ENCODE results near the gene HEPN1. TPM values are rescaled to one million over a fixed set of nuclear protein-coding genes. Genes with fewer than 3 reads are reported as not detected.

The HEPN1 gene
- total and polyA plus RNA-seq, 2 donors: 0.07 TPM; not detected in 1

DNA sequence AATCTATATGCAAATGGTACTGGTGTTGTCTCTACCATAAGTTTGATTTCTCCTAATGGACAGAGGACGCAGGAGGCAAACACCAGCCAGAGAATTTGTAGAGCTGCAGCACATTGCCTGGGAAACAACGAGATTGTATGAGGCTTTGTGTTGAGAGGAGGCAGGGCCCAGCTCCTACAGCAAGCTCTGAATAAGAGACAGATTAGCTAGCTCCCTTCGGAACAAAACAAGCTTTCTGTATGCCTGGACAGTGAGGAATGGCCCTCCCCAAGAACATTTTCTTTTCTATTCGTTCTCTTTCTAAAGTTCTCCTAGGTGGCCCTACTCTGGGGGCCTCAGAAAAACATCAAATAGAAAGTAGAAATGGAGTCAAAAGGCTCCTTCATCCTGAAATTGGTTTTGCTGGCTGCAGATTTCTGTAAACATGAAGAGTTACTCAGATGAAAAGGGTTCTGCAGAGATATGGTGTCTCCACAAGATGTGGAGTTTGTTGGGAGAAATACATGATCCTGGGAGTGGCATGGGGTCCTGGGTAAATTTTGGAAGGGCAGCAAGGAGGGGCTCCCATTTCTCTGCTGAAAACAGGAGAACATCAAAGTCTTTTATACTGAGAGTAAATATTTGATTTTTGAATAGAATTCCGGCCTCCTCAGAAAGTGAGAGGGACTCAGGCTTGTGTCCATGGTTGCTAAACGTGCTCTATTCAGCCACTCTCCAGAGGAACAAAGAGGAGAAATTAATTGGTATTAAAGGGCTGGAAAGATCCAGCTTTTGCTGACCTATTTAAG is 23.6 kb downstream of the HEPN1 start:
- Histone ChIP-seq H3K4me3 (ENCODE audit: low read length in 2 of 2) (no peak overlapping the region), H3K4me1 (ENCODE audit: control insufficient read depth in 2 of 2, insufficient read depth in 2 of 2, low read length in 2 of 2) (peaks cover 0 to 8% of the 10 kb centered on the region in 2 donors), H3K36me3 (ENCODE audit: control insufficient read depth in 2 of 2, insufficient read depth in 2 of 2, low read length in 1 of 2) (no peaks in the 10 kb centered on the region), H3K9me3 (ENCODE audit: control insufficient read depth in 2 of 2, insufficient read depth in 1 of 2, low read length in 1 of 2) (no peaks in the 10 kb centered on the region), H3K27me3 (ENCODE audit: control insufficient read depth in 2 of 2, insufficient read depth in 1 of 2, low read length in 1 of 2) (no peaks in the 10 kb centered on the region), H3K27ac (ENCODE audit: low read depth in 1 of 2, low read length in 1 of 2) (no peak overlapping the region)
- no peak for DNase-seq (ENCODE audit: low read depth in 6 of 9, low spot score in 9 of 9)
- WGBS: 94% methylated on average over 6 of the region's 6 CpGs

DNA sequence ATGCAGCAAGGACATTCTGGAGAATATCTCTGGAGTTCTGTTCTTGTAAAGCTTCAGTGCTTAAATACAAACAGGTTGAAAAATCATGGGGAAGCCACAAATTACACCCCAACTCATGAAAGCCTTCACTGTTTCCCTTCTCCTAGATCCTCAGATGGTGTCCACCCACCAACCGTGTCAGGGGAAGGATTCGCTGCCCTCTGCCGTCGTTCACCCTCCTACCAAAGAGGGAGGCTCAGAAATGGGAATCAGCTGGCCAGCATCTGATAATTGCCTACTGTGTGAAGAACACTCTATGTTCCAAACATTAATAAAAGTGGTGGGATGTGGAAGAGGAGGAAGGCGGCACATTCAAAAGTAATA is 24.2 kb downstream of the HEPN1 start:
- Histone ChIP-seq H3K27me3 (ENCODE audit: control insufficient read depth in 2 of 2, insufficient read depth in 1 of 2, low read length in 1 of 2) (no peaks in the 10 kb centered on the region), H3K9me3 (ENCODE audit: control insufficient read depth in 2 of 2, insufficient read depth in 1 of 2, low read length in 1 of 2) (no peaks in the 10 kb centered on the region), H3K4me1 (ENCODE audit: control insufficient read depth in 2 of 2, insufficient read depth in 2 of 2, low read length in 2 of 2) (peaks cover 0 to 8% of the 10 kb centered on the region in 2 donors), H3K4me3 (ENCODE audit: low read length in 2 of 2) (no peak overlapping the region), H3K27ac (ENCODE audit: low read depth in 1 of 2, low read length in 1 of 2) (peak overlapping the region; percentile 36 to 61), H3K36me3 (ENCODE audit: control insufficient read depth in 2 of 2, insufficient read depth in 2 of 2, low read length in 1 of 2) (no peaks in the 10 kb centered on the region)
- 85% methylated on average over 5 of the region's 5 CpGs for WGBS
- no peak for DNase-seq (ENCODE audit: low read depth in 6 of 9, low spot score in 9 of 9)

DNA sequence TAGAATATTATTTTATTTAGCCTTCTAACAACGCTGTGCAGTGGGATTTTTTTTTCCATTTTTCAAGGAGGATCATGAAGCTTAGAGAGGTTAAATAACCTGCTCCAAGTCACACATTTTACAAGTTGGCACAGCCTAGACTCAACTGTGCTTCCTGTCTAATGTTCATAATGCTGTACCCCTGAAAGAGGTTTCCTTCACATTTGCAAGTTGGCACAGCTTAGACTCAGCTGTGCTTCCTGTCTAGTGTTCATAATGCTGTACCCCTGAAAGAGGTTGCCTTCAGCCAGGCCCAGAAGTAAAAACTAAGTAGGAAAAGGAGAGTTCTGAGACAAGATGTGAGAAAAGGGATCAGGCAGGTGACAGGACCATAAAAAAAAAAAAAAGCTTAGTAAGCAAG is 24.7 kb downstream of the HEPN1 start:
- Histone ChIP-seq H3K36me3 (ENCODE audit: control insufficient read depth in 2 of 2, insufficient read depth in 2 of 2, low read length in 1 of 2) (no peaks in the 10 kb centered on the region), H3K9me3 (ENCODE audit: control insufficient read depth in 2 of 2, insufficient read depth in 1 of 2, low read length in 1 of 2) (no peaks in the 10 kb centered on the region), H3K4me1 (ENCODE audit: control insufficient read depth in 2 of 2, insufficient read depth in 2 of 2, low read length in 2 of 2) (peaks cover 0 to 8% of the 10 kb centered on the region in 2 donors), H3K27ac (ENCODE audit: low read depth in 1 of 2, low read length in 1 of 2) (peak overlapping the region; percentile 40 to 61), H3K27me3 (ENCODE audit: control insufficient read depth in 2 of 2, insufficient read depth in 1 of 2, low read length in 1 of 2) (no peaks in the 10 kb centered on the region), H3K4me3 (ENCODE audit: low read length in 2 of 2) (no peak overlapping the region)
- peak in 1 of 9 donors; percentile 65 for DNase-seq (ENCODE audit: low read depth in 6 of 9, low spot score in 9 of 9)
- 9% methylated on average over 1 of the region's 1 CpG for WGBS

DNA sequence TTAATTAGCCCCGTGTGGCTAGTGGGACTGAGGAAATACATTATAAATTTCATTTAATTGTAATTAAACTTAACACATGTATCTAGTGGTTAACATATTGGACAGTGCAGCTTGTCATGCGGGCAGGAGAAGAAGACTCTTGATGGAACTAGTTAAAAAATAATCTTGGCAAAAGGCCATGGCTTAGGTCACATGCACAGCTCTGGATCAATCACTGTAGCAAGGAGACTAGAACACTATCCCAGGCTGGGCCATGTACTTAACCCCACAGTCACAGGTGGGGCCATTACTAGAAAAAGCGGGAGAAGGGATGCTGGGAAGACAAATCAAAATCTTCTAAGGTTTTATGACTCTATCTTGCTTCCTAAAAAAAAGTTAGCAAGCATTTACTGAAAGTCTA is 25.5 kb downstream of the HEPN1 start:
- peaks cover 0 to 8% of the 10 kb centered on the region in 2 donors for H3K4me1 ChIP-seq (ENCODE audit: control insufficient read depth in 2 of 2, insufficient read depth in 2 of 2, low read length in 2 of 2)
- no peaks in the 10 kb centered on the region for H3K36me3 ChIP-seq (ENCODE audit: control insufficient read depth in 2 of 2, insufficient read depth in 2 of 2, low read length in 1 of 2)
- 98% methylated on average over 3 of the region's 3 CpGs for WGBS
- no peak overlapping the region for H3K27ac ChIP-seq (ENCODE audit: low read depth in 1 of 2, low read length in 1 of 2)
- H3K27me3 ChIP-seq (ENCODE audit: control insufficient read depth in 2 of 2, insufficient read depth in 1 of 2, low read length in 1 of 2): no peaks in the 10 kb centered on the region
- H3K9me3 ChIP-seq (ENCODE audit: control insufficient read depth in 2 of 2, insufficient read depth in 1 of 2, low read length in 1 of 2): peaks cover 0 to 3% of the 10 kb centered on the region in 2 donors
- H3K4me3 ChIP-seq (ENCODE audit: low read length in 2 of 2): no peak overlapping the region
- no peak for DNase-seq (ENCODE audit: low read depth in 6 of 9, low spot score in 9 of 9)

DNA sequence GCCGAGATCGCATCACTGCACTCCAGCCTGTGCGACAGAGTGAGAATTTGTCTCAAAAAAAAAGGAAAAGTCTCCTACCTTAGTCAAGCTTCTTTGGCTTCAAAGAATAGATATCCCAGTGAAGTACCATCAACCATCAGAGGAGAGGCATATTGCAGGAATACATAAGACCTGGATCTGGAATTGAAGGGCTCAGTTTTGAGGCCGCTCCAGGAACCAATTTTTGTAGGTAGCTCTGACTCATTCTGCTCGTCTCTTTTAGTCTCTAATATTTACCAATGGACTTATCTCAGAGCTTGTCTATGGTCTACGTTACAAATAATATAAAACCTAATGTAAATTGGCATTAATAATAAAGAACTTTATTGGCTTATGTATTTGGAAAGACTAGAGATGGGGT is 26.8 kb downstream of the HEPN1 start:
- DNase-seq (ENCODE audit: low read depth in 6 of 9, low spot score in 9 of 9): no peak
- H3K9me3 ChIP-seq (ENCODE audit: control insufficient read depth in 2 of 2, insufficient read depth in 1 of 2, low read length in 1 of 2): peaks cover 0 to 3% of the 10 kb centered on the region in 2 donors
- 83% methylated on average over 6 of the region's 6 CpGs for WGBS
- no peak overlapping the region for H3K27ac ChIP-seq (ENCODE audit: low read depth in 1 of 2, low read length in 1 of 2)
- H3K27me3 ChIP-seq (ENCODE audit: control insufficient read depth in 2 of 2, insufficient read depth in 1 of 2, low read length in 1 of 2): no peaks in the 10 kb centered on the region
- H3K36me3 ChIP-seq (ENCODE audit: control insufficient read depth in 2 of 2, insufficient read depth in 2 of 2, low read length in 1 of 2): no peaks in the 10 kb centered on the region
- H3K4me3 ChIP-seq (ENCODE audit: low read length in 2 of 2): no peak overlapping the region
- H3K4me1 ChIP-seq (ENCODE audit: control insufficient read depth in 2 of 2, insufficient read depth in 2 of 2, low read length in 2 of 2): peaks cover 2 to 18% of the 10 kb centered on the region in 2 donors

DNA sequence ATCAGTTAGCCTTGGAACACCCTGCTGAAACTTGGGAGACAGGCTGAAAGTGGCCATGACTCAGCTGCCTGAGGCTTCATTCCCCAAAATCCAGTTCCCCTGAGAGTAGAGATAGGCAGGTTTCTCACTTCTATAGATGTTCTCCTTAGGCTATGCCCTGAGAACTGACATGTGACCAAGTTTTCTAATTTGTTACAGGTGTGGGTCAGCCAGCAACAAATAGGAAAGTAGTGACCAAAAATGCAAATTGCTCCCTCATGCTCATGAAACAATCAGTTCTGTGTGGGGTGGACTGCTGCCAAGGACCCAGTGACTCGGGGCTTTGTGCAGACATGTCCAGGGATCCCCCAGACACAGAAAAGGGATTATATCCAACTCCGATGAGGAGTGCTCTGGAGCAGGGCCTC is 27.7 kb downstream of the HEPN1 start:
- peaks cover 0 to 3% of the 10 kb centered on the region in 2 donors for H3K9me3 ChIP-seq (ENCODE audit: control insufficient read depth in 2 of 2, insufficient read depth in 1 of 2, low read length in 1 of 2)
- no peaks in the 10 kb centered on the region for H3K36me3 ChIP-seq (ENCODE audit: control insufficient read depth in 2 of 2, insufficient read depth in 2 of 2, low read length in 1 of 2)
- H3K4me3 ChIP-seq (ENCODE audit: low read length in 2 of 2): no peak overlapping the region
- H3K27me3 ChIP-seq (ENCODE audit: control insufficient read depth in 2 of 2, insufficient read depth in 1 of 2, low read length in 1 of 2): no peaks in the 10 kb centered on the region
- no peak for DNase-seq (ENCODE audit: low read depth in 6 of 9, low spot score in 9 of 9)
- H3K27ac ChIP-seq (ENCODE audit: low read depth in 1 of 2, low read length in 1 of 2): no peak overlapping the region
- H3K4me1 ChIP-seq (ENCODE audit: control insufficient read depth in 2 of 2, insufficient read depth in 2 of 2, low read length in 2 of 2): peaks cover 8 to 23% of the 10 kb centered on the region in 2 donors
- 80% methylated on average over 2 of the region's 2 CpGs for WGBS

DNA sequence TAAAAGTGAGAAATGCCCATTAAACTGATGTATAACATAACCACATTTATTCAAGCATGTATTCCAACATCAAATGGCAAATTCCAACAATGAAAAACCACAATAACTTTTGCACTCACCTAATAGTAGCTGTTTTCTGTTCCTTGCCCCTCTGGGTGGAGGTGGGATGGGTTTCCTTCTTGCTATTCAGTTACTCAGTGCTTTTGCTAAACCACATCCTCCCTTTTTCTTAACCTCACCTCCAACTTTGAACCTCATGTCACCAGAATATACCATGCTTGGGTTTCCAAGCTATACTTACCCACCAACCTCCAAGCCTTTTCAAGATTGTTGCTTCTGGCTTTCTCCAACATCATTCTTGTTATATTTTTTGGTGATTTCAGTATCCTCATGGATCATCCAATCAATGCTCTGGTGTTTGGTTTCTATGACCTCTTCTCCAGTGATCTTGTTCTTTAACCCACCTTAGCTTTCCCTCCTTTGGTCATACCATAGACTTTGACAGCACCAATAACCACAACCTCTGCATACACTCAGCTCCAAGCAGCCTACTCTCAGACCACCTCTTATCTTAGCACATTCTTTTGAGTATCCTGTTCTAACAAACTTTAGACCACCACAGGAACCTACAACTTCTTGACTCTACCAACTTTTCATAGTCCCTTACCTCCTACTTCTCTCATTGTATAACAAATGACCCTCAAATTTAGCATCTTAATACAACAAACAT is 31.7 kb downstream of the HEPN1 start:
- Histone ChIP-seq H3K27me3 (ENCODE audit: control insufficient read depth in 2 of 2, insufficient read depth in 1 of 2, low read length in 1 of 2) (no peaks in the 10 kb centered on the region), H3K4me1 (ENCODE audit: control insufficient read depth in 2 of 2, insufficient read depth in 2 of 2, low read length in 2 of 2) (peaks cover 11 to 20% of the 10 kb centered on the region in 2 donors), H3K27ac (ENCODE audit: low read depth in 1 of 2, low read length in 1 of 2) (peak overlapping the region; percentile 74 to 79), H3K4me3 (ENCODE audit: low read length in 2 of 2) (no peak overlapping the region), H3K9me3 (ENCODE audit: control insufficient read depth in 2 of 2, insufficient read depth in 1 of 2, low read length in 1 of 2) (peaks cover 0 to 3% of the 10 kb centered on the region in 2 donors), H3K36me3 (ENCODE audit: control insufficient read depth in 2 of 2, insufficient read depth in 2 of 2, low read length in 1 of 2) (no peaks in the 10 kb centered on the region)
- DNase-seq (ENCODE audit: low read depth in 6 of 9, low spot score in 9 of 9): peak in 8 of 9 donors; percentile 26 to 86 (median 62)

DNA sequence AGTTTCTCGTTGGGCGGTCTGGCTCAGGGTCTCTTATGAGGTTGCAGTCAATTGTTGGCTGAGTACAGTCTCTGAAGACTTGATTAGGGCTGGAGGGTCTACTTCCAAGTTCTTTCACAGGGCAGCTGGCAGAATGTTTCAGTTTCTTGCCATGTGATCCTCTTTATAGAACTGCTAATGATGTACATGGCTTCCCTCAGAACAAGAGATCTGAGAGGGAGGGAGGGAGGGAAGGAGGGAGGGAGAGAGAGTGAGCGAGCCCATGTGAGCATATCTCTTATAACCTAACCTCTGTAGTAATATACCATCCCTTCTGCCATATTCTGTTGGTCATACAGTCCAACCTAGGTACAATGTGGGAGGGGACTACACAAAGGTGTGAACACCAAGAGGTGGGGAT is 32.3 kb downstream of the HEPN1 start:
- H3K27ac ChIP-seq (ENCODE audit: low read depth in 1 of 2, low read length in 1 of 2): peak overlapping the region; percentile 74 to 79
- no peak for DNase-seq (ENCODE audit: low read depth in 6 of 9, low spot score in 9 of 9)
- H3K9me3 ChIP-seq (ENCODE audit: control insufficient read depth in 2 of 2, insufficient read depth in 1 of 2, low read length in 1 of 2): peaks cover 0 to 3% of the 10 kb centered on the region in 2 donors
- peaks cover 11 to 20% of the 10 kb centered on the region in 2 donors for H3K4me1 ChIP-seq (ENCODE audit: control insufficient read depth in 2 of 2, insufficient read depth in 2 of 2, low read length in 2 of 2)
- no peak overlapping the region for H3K4me3 ChIP-seq (ENCODE audit: low read length in 2 of 2)
- H3K27me3 ChIP-seq (ENCODE audit: control insufficient read depth in 2 of 2, insufficient read depth in 1 of 2, low read length in 1 of 2): no peaks in the 10 kb centered on the region
- 97% methylated on average over 3 of the region's 3 CpGs for WGBS
- no peaks in the 10 kb centered on the region for H3K36me3 ChIP-seq (ENCODE audit: control insufficient read depth in 2 of 2, insufficient read depth in 2 of 2, low read length in 1 of 2)

Data from thymus (tissue), 11 donors.